GM12891 (cell line): ENCODE data around the gene NEDD8.

Source experiments
- POLR2A ChIP-seq: IDR thresholded peaks from 2 replicates; pipeline ENCODE4 v1.6.1; 2011; ENCODE audit warnings: low read depth, low read length, control low read depth
- POLR2AphosphoS5 ChIP-seq: IDR thresholded peaks from 2 replicates; pipeline ENCODE4 v1.6.1; 2011; ENCODE audit warnings: low read depth, low read length, control low read depth
- SPI1 ChIP-seq: IDR thresholded peaks from 2 replicates; pipeline ENCODE4 v1.6.1; 2011; ENCODE audit warnings: low read depth, low read length, control low read depth

- TF ChIP-seq POLR2A: no peak
- TF ChIP-seq POLR2AphosphoS5: no peak
- peak; percentile 70 for TF ChIP-seq SPI1
Observed at GRCh38 chr14:24196071-24197055, 35.8 kb downstream of the NEDD8 start.
